BLaER1 (cell line): ENCODE measurements around the gene RIPK1.
"Not testable (repeated sequence)": the region's sequence is repeated elsewhere in the genome, so short reads cannot be mapped to it uniquely, and the experiment has no call there.

Source experiments
- H3K27ac ChIP-seq: shearing (Covaris generic); formaldehyde crosslinking; 2 replicates; pipeline ENCODE4 v1.8.1; 2022
- H3K27me3 ChIP-seq: shearing (Covaris generic); formaldehyde crosslinking; 2 replicates; pipeline ENCODE4 v1.8.1; 2022
- H3K36me3 ChIP-seq: shearing (Covaris generic); formaldehyde crosslinking; 2 replicates; pipeline ENCODE4 v1.8.1; 2022
- H3K4me1 ChIP-seq: shearing (Covaris generic); formaldehyde crosslinking; 2 replicates; pipeline ENCODE4 v1.8.1; 2022
- H3K4me2 ChIP-seq: shearing (Covaris generic); formaldehyde crosslinking; 2 replicates; pipeline ENCODE4 v1.8.1; 2022
- H3K4me3 ChIP-seq: shearing (Covaris generic); formaldehyde crosslinking; 2 replicates; pipeline ENCODE4 v1.8.1; 2022
- H3K9ac ChIP-seq: shearing (Covaris generic); formaldehyde crosslinking; 2 replicates; pipeline ENCODE4 v1.8.1; 2022
- H3K9me3 ChIP-seq: shearing (Covaris generic); formaldehyde crosslinking; 2 replicates; pipeline ENCODE4 v1.8.1; 2022
- H4K20me1 ChIP-seq: shearing (Covaris generic); formaldehyde crosslinking; 2 replicates; pipeline ENCODE4 v1.8.1; 2022
- Cebpa-rat ChIP-seq: shearing (Covaris generic); IDR thresholded peaks from 2 replicates; pipeline ENCODE4 v1.8.1; 2022

The RIPK1 gene

DNA sequence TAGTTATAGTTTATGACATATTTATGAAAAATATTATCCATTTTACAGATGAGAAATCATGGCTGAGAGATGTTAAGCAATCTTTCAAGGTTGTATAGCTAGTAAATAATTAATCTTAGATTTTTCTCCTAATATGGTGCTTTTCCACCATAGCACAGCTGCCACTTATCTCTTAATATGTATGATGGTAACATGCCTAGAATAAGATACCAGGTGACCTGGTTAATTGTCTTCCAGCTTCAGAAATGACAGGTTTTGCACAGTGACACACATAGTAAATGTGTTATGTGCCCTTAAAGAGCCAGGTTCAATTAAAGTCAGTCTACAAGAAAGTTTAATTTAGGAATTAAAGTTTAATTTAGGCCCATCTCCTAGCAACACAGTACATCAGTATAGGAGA is 74.2 kb downstream of the RIPK1 start:
- peaks cover 3% of the 10 kb centered on the region; the same call in 1 of the 2 replicates for H3K9me3 ChIP-seq
- no peaks in the 10 kb centered on the region for H4K20me1 ChIP-seq
- no peak overlapping the region for H3K27ac ChIP-seq
- no peaks in the 10 kb centered on the region for H3K27me3 ChIP-seq
- peaks cover 39% of the 10 kb centered on the region for H3K36me3 ChIP-seq
- no peak overlapping the region for H3K9ac ChIP-seq
- no peak overlapping the region for H3K4me2 ChIP-seq
- peaks cover 32% of the 10 kb centered on the region for H3K4me1 ChIP-seq
- no peak for TF ChIP-seq Cebpa-rat
- H3K4me3 ChIP-seq: no peak overlapping the region

DNA sequence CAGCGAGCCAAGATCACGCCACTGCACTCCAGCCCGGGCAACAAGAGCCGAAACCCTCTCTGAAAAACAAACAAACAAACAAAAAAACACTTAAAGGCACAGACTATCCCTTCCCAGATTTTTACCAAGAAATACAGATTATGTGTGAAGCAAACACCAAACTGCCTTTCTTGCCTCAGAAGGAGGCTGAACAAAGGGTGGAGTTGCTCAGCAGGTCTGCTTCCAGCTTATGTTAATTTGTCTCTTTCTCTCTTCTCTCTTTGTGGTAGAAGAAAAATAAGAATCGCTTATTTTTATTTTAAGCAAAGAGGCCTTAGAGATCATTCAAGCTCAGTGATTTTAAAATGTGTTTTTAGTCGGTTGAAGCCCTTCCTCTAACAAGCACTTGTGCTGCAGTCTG is 74.9 kb downstream of the RIPK1 start:
- Histone ChIP-seq H3K4me2 (no peak overlapping the region), H3K27me3 (no peaks in the 10 kb centered on the region), H3K36me3 (peaks cover 39% of the 10 kb centered on the region), H3K4me1 (peaks cover 31% of the 10 kb centered on the region), H3K4me3 (no peak overlapping the region), H3K9ac (no peak overlapping the region), H3K9me3 (peaks cover 9% of the 10 kb centered on the region; the same call in 1 of the 2 replicates), H3K27ac (no peak overlapping the region), H4K20me1 (no peaks in the 10 kb centered on the region)
- no peak for TF ChIP-seq Cebpa-rat

DNA sequence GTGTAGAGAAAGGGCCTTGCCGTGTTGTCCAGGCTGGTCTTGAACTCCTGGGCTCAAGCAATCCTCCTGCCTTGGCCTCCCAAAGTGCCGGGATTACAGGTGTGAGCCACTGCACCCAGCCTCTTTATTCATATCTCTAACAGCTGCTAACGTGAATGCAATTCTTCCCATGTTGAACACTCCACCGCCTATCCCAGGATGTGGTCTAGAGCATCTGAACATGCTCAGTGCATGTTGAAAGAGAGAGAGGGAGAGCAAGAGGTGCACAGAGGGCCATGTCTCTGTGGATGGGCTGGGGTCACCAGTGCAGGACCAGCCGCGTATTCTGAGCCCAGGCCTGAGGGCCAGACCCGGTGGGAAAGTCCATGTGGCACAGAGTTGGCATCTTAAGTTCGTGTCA is 76.3 kb downstream of the RIPK1 start:
- TF ChIP-seq Cebpa-rat: no peak
- no peak overlapping the region for H3K4me3 ChIP-seq
- peaks cover 9% of the 10 kb centered on the region; the same call in 1 of the 2 replicates for H3K9me3 ChIP-seq
- H3K4me2 ChIP-seq: no peak overlapping the region
- H4K20me1 ChIP-seq: no peaks in the 10 kb centered on the region
- H3K4me1 ChIP-seq: peaks cover 17% of the 10 kb centered on the region
- H3K27me3 ChIP-seq: no peaks in the 10 kb centered on the region
- H3K36me3 ChIP-seq: peaks cover 50% of the 10 kb centered on the region
- no peak overlapping the region for H3K9ac ChIP-seq
- H3K27ac ChIP-seq: no peak overlapping the region

DNA sequence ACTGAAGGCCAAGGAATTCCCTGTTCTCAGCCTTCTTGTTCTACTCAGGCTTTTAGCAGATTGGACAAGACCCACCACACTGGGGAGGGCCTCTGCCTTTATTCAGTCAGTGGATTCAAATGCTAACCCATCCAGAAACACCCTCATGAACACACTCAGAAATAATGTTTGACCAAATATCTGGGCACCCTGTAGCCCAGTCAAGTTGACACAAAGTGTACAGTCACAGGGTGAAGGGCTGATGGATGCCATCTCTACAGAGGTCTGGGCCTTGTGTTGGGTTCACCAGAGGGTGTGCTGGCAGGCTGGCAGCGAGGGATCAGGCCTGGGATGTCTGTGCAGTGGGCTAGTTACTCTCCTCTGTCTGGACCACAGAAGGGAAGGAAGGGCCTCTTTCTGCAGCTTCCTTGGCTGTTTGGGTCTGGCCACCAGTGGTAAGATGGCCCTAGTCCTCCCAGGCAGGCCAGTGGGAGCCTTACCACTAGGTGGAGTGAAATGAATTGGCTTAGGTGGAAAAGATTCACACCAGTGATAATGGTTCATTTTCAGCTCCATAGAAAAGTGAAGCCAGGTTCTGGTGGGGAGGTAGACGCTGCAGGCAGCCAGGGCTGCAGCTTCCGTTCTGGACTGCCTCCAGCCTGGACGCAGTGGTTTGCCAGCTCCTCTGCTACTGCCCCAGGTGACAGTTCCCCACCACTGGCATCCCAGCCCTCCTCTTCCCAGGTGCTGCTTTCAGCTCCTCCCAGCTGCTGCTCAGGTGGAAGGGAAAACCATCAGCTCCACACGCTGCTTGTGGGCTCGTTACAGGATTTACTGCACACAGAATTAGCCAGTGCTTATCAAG is 79.8 kb downstream of the RIPK1 start:
- TF ChIP-seq Cebpa-rat: no peak
- Histone ChIP-seq H3K4me1 (peaks cover 27% of the 10 kb centered on the region), H3K27ac (no peak overlapping the region), H3K9me3 (peaks cover 9% of the 10 kb centered on the region; the same call in 1 of the 2 replicates), H3K36me3 (peaks cover 32% of the 10 kb centered on the region), H3K4me3 (no peak overlapping the region), H3K4me2 (no peak overlapping the region), H3K9ac (no peak overlapping the region), H3K27me3 (no peaks in the 10 kb centered on the region), H4K20me1 (no peaks in the 10 kb centered on the region)

DNA sequence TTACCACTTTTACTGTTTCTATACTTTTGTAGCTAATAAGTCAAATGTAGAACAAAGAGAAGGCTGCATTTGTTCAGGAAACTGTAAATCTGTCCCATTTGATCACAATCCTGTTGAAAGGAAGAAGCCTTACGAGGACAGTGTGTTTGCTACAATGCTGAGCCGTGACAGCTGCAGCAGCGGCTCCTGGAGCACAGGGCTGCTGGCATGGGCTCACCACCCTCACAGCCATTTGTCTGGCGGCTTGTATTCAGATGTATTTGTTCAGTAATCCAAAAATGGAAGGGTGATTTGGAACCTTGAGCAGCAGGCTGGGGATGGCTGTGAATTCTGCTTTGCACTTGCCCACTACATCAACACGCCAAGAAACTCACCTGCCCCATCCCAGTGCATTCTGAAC is 83.4 kb downstream of the RIPK1 start:
- Histone ChIP-seq H3K27me3 (no peaks in the 10 kb centered on the region), H3K27ac (no peak overlapping the region), H3K4me1 (peaks cover 41% of the 10 kb centered on the region), H4K20me1 (no peaks in the 10 kb centered on the region), H3K9ac (no peak overlapping the region), H3K36me3 (peaks cover 32% of the 10 kb centered on the region), H3K4me3 (no peak overlapping the region), H3K4me2 (peak overlapping the region; percentile 56), H3K9me3 (peaks cover 9% of the 10 kb centered on the region; the same call in 1 of the 2 replicates)
- TF ChIP-seq Cebpa-rat: no peak

DNA sequence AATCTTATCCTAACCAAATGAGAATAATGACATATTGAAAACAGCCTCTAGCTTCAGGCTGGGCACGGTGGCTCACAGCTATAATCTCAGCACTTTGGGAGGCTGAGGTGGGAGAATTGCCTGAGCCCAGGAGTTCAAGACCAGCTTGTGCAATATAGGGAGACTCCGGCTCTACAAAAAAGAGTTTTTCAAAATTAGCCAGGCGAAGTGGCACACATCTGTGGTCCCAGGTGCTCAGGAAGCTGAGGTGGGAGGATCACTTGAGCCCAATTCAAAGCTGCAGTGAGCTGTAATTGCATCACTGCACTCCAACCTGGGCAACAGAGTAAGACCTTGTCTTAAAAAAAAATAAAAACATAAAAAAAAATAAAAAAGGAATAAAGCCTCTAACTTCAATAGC is 84.4 kb downstream of the RIPK1 start:
- TF ChIP-seq Cebpa-rat: peak; percentile 69; the same call in 1 of the 2 replicates
- Histone ChIP-seq H3K27me3 (no peaks in the 10 kb centered on the region), H3K4me3 (no peak overlapping the region), H3K4me1 (peaks cover 38% of the 10 kb centered on the region), H3K9ac (no peak overlapping the region), H3K4me2 (peak overlapping the region; percentile 56), H3K9me3 (peaks cover 4% of the 10 kb centered on the region; the same call in 1 of the 2 replicates), H3K27ac (0 out of 2 replicates have a peak overlapping the region, but pooled peaks have one; percentile 10), H3K36me3 (peaks cover 23% of the 10 kb centered on the region), H4K20me1 (no peaks in the 10 kb centered on the region)

DNA sequence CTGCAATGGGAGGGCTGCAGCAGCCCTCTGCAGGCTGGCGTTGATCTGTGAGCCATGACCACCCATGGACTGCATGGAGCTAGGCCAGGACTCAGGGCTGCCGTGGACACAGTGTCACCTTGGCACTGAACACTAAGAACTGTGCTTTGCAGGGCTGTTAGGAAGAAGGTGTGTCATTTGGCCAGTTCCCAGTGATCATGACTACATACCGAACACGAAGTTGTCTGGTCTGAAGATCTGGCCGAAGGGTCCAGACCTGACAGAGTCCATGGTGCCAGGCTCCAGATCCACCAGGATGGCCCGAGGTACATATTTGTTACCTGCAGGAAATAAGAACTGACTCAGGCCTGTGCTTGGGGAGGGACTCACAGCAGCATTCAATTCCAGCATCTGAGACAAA is 87.1 kb downstream of the RIPK1 start:
- not testable (repeated sequence) for H3K27ac ChIP-seq, H3K27me3 ChIP-seq, H4K20me1 ChIP-seq, H3K4me3 ChIP-seq, H3K9me3 ChIP-seq, H3K36me3 ChIP-seq, H3K9ac ChIP-seq, H3K4me2 ChIP-seq
- peaks cover 44% of the 10 kb centered on the region for H3K4me1 ChIP-seq

DNA sequence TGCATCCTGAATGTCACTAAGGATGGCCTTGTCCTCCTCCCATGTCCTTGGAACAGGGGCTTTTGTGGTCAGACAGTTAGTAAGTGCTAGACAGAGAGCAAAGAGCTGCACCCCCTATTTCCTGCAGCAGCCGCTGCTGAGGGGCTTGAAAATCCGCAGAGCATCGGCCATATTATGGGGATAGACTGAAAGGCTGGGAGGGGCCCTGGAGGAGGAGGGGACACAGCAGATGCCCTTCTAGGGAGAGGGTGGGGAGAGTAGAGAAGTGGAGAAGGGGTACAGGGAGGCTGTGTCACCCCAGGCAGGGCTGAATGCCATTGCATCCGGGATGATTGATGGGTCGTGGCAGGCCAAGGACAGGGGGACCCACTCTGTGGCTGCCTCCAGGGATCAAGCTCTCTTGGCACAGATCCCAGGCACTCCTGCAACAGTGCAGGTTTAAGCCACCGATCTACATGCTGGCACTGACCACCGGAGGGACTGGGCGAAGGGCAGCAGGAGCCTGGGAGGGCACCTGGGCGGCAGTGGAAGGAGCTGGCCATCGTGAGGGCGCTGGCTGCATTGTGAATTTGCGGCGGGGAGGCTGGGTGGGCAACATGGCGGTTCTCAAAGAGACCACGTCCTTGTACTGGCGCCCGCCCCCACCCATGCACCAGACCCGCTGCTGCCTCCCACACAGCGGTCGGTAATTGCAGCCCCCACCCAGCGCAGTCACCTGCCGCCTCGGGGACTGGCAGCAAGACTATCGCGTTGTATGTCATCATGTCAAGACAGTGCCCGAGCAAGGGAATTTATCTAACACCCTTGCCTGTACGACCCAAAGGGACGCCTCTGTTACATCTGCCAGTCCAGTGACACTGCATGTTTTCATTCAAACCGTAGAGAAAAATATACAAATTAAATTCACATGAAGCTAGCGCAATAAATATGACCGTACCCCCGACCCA is 88.2 kb downstream of the RIPK1 start:
- H3K4me3 ChIP-seq: peak overlapping the region; percentile 81
- peak overlapping the region; percentile 79 for H3K9ac ChIP-seq
- peak overlapping the region; percentile 99 for H3K4me2 ChIP-seq
- H4K20me1 ChIP-seq, H3K9me3 ChIP-seq, H3K36me3 ChIP-seq, H3K27me3 ChIP-seq: not testable (repeated sequence)
- peaks cover 39% of the 10 kb centered on the region for H3K4me1 ChIP-seq
- H3K27ac ChIP-seq: peak overlapping the region; percentile 72; the same call in 1 of the 2 replicates

DNA sequence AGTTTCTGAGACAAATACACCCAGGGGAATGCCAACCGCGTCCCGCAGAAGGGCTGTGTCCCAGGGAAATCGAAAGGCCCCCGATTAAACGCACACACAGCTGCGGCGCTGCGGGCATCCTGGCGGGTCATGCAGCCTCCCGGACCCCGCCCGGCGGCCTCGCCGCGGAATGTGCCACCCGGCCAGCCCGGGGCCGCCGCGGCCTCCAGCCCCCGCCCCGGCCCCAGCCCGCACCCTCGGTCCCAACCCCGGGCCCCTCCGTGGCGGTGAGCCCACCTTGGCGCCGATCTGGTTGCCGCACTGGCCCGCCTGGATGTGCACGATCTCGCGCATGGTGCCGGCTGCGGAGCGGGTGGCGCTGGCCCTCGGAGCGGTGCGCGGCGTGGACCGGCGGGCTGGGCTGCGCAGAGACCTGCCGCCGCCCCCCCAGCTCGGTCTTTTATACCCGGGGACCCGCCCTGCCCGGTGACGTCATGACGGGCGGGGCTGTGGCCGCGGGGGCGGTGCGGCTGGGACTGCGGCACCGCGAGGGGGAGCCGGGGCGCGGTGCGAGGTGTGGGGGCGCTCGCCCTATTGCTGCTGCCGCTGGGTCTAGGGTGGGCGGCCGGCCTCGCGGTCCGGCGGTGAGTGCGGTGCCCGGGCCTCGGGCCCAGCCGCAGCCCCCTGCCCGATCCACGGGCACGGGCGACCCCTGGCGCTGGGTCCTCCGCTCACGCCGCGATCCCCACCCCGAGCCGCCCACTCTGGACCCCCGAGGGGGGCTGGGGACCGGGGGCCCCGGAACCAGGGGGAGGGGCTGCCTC is 89.0 kb downstream of the RIPK1 start, which contains the start of gene TUBB2A:
Gene TUBB2A (minus strand): TSS at position 414 of the 803 bp plus-strand sequence. CDS start 81 bp downstream, at position 333.
- Histone ChIP-seq H3K36me3 (peaks cover 7% of the 10 kb centered on the region; the same call in 1 of the 2 replicates), H3K9me3 (no peaks in the 10 kb centered on the region), H3K27ac (peak within 1 kb of the TSS; percentile 72), H3K4me3 (peak within 1 kb of the TSS; percentile 81), H3K4me1 (peaks cover 36% of the 10 kb centered on the region), H4K20me1 (no peaks in the 10 kb centered on the region), H3K9ac (peak within 1 kb of the TSS; percentile 79), H3K4me2 (peak within 1 kb of the TSS; percentile 99), H3K27me3 (peaks cover 3% of the 10 kb centered on the region; the same call in 1 of the 2 replicates)
- TF ChIP-seq Cebpa-rat: no peak
